Stomach (tissue), 4 donors: Measurements from ENCODE around the gene MYO3B.

Experiments used
- CTCF ChIP-seq, 7 experiments: fragments of 450-650 bp in 4 of 7; fragments of 200-600 bp in 3 of 7; sonication (generic) in 3 of 7; IDR thresholded peaks; one replicate each; pipeline ENCODE4 v1.5.1; 2016 to 2019; ENCODE audit warnings: antibody characterized with exemption in 7 of 7, control low read depth in 2 of 7, mild to moderate bottlenecking in 1 of 7
- EP300 ChIP-seq: sonication (generic); formaldehyde crosslinking; IDR thresholded peaks from one replicate; pipeline ENCODE4 v1.6.1; 2017; ENCODE audit warnings: antibody characterized with exemption
- POLR2A ChIP-seq, 4 donors: fragments of 450-650 bp; IDR thresholded peaks; one replicate each; pipeline ENCODE4 v1.6.1; 2016; ENCODE audit warnings: antibody characterized with exemption in 4 of 4, control low read depth in 2 of 4, mild to moderate bottlenecking in 1 of 4, moderate library complexity in 1 of 4
- POLR2AphosphoS5 ChIP-seq, 3 donors: sonication (generic); formaldehyde crosslinking; IDR thresholded peaks; one replicate each; pipeline ENCODE4 v1.6.1; 2016; ENCODE audit warnings: antibody characterized with exemption in 3 of 3

GRCh38 chr2:170477630-170478029, 299.7 kb downstream of the MYO3B start:
- TF ChIP-seq CTCF (IDR thresholded peaks at IDR 0.05) (no peak), POLR2AphosphoS5 (IDR thresholded peaks at IDR 0.05) (no peak), POLR2A (IDR thresholded peaks at IDR 0.05) (no peak), EP300 (no peak)
